Fibroblast of villous mesenchyme (primary cell): Measurements from ENCODE around the gene KCNH1. TPM values are rescaled to one million over a fixed set of nuclear protein-coding genes. Genes with fewer than 3 reads are reported as not detected.

Experiments
- DNase-seq: peaks from one replicate; pipeline ENCODE4 v3.0.0-alpha.2; 2010; ENCODE audit warnings: low read depth
- H3K4me3 ChIP-seq: 2 replicates; pipeline ENCODE4 v1.5.1; 2011; ENCODE audit warnings: low read depth, mild to moderate bottlenecking, low read length
- total RNA-seq: library from RNA; depleted of rRNA; stranded (reverse); fragments of >200 nt; gene quantifications from 2 replicates; pipeline ENCODE4 v1.2.3, GENCODE V29; 2012
- TF ChIP-seq, protein P1 (sequence below): IDR thresholded peaks from 2 replicates; pipeline ENCODE4 v1.5.1; 2012; ENCODE audit warnings: low read depth, mild to moderate bottlenecking, low read length; ENCODE audit not compliant: insufficient read depth

KCNH1 gene
- total RNA-seq, 1 donor: 11.2 TPM

GRCh38 chr1:210992837-210993236 lies 141.1 kb downstream of the KCNH1 start:
- no peak for DNase-seq
- TF ChIP-seq, protein P1, sequence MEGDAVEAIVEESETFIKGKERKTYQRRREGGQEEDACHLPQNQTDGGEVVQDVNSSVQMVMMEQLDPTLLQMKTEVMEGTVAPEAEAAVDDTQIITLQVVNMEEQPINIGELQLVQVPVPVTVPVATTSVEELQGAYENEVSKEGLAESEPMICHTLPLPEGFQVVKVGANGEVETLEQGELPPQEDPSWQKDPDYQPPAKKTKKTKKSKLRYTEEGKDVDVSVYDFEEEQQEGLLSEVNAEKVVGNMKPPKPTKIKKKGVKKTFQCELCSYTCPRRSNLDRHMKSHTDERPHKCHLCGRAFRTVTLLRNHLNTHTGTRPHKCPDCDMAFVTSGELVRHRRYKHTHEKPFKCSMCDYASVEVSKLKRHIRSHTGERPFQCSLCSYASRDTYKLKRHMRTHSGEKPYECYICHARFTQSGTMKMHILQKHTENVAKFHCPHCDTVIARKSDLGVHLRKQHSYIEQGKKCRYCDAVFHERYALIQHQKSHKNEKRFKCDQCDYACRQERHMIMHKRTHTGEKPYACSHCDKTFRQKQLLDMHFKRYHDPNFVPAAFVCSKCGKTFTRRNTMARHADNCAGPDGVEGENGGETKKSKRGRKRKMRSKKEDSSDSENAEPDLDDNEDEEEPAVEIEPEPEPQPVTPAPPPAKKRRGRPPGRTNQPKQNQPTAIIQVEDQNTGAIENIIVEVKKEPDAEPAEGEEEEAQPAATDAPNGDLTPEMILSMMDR: no peak
- H3K4me3 ChIP-seq: no peak overlapping the region

- no peak overlapping the region for H3K4me3 ChIP-seq
- no peak for DNase-seq
- TF ChIP-seq, protein P1: no peak
Measured at GRCh38 chr1:210989905-210990304, 144.0 kb downstream of the KCNH1 start.

DNA sequence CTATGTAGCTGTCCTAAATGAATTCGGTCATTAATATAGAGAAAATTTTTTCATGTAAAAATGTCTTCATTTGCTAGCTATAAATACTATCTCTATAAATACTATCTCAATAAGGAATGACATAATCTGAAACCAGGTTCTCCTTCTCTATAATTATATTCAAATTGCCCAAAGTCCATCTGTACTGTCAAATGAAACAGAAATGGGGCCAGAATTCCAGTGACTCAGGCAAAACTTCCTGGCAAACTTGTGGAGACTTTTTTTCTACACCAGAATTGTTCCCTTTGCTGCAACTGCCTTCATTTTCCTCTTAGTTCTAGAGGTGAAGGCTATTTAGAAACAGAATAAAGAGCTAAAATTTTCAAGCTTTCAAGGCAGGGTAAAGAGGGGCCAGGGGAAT lies 152.5 kb downstream of the KCNH1 start:
- DNase-seq: no peak
- TF ChIP-seq, protein P1: no peak
- no peak overlapping the region for H3K4me3 ChIP-seq

- no peak for DNase-seq
- TF ChIP-seq, protein P1: no peak
- no peak overlapping the region for H3K4me3 ChIP-seq
Measured at GRCh38 chr1:210980082-210980481, 153.9 kb downstream of the KCNH1 start.

GRCh38 chr1:210978974-210979354 lies 155.0 kb downstream of the KCNH1 start:
- H3K4me3 ChIP-seq: no peak overlapping the region
- TF ChIP-seq, protein P1: no peak
- no peak for DNase-seq

GRCh38 chr1:210978316-210978973 lies 155.5 kb downstream of the KCNH1 start:
- TF ChIP-seq, protein P1: no peak
- H3K4me3 ChIP-seq: no peak overlapping the region
- DNase-seq: no peak

- TF ChIP-seq, protein P1: no peak
- no peak for DNase-seq
- no peak overlapping the region for H3K4me3 ChIP-seq
Measured at GRCh38 chr1:210951279-210951678, 182.7 kb downstream of the KCNH1 start.
